GM18502 (cell line): ENCODE data around the gene HDLBP.

Experiments used
- ATAC-seq: cut with Tn5 transposase; IDR thresholded peaks from one replicate; pipeline ENCODE4 v1.9.1; 2021; ENCODE audit warnings: mild to moderate bottlenecking; ENCODE audit not compliant: unreplicated experiment, poor library complexity

Gene HDLBP

DNA sequence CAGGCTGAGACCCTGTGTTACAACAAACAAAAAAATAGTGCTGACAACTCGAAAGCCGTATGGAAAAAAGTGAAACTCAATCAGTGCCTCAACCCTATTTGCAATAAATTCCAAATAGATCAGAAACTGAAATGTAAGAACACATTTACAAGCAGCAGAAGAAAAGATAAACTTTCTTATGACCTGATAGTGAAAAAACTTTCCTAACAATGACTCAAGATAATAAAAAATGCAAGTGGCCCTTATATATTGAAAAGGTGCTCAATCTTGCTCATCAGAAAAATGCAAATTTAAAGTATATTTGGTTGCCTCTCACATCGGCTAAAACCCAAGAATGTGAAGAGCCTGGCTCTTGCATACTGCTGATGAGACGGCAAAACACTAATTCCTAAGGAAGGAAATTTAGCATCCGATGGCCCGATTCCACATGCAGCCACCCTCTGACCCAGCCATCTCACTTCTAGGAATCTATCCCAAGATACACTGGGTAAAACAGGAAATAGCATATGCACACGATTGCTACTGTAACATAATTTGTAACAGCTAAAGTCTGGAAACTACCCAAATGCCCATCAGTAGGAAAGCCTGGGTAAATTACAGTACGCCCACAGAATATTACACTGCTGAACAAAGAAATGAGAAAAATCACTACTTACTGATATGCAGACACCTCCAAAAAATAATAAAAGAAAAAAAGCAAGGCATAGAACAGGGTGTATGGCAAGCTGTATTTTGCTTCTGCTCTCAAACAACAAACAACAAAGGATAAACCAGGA, 56.8 kb downstream of the HDLBP start:
- ATAC-seq, result no peak

GRCh38 chr2:241257419-241258032, 57.9 kb downstream of the HDLBP start:
- no peak for ATAC-seq

GRCh38 chr2:241256168-241256545, 59.3 kb downstream of the HDLBP start:
- ATAC-seq, result no peak

- ATAC-seq, result no peak
Observed at GRCh38 chr2:241255542-241256167, 59.8 kb downstream of the HDLBP start.

- ATAC-seq, result no peak
Observed at GRCh38 chr2:241254904-241255351, 60.5 kb downstream of the HDLBP start.

DNA sequence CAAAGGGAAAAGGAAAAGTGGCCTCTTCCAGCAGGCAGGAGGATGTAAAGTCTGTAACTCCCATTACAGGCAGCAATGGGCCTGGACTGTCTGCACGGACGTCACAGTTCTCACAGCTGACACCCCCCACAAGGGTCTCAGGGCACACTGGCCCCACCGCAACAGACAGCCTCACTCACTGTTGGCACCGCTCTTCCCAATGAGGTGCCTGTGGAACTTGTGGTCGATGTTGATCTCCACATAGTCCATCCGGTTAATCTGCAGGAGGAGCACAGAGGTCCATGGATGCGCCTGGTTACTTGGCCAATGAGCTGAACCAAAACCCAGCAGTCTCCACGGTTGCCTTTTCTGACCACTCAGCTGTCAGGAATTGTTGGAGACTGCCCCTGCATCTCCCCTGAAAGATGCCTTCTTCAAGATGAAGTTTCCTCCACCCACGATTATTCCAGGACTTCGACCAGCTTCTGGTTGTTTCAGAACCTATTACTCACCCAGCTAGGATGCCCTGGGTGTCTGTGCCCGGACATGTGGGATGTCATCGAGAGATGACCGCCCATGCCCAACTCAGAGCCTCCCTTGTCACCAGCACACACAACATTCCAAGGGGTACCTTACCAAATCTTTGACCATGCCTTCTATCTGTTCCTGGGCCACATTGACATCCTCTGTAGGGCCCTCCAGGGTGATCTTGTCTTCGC, 62.5 kb downstream of the HDLBP start:
- no peak for ATAC-seq

DNA sequence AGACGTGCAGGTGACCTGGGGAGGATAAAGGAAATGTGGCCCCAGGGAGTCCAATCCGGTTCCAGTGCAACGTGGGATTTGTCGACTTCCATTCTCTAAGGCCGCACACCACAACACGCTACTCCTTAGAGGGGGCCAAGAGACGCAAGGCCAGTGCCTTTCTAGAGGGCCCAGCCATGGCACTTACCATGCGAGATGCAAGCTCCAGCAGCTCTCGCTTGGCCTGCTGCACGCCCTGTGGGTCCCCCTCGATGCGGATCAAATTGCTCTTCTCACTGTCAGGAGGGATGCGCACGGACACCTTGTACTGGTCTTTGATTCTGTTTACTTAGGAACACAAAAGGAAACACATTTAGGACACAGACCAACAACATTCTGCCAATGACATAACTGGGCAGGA, 65.8 kb downstream of the HDLBP start:
- no peak for ATAC-seq

GRCh38 chr2:241248897-241249296, 66.6 kb downstream of the HDLBP start:
- ATAC-seq, result no peak

GRCh38 chr2:241248289-241248688, 67.2 kb downstream of the HDLBP start:
- no peak for ATAC-seq

DNA sequence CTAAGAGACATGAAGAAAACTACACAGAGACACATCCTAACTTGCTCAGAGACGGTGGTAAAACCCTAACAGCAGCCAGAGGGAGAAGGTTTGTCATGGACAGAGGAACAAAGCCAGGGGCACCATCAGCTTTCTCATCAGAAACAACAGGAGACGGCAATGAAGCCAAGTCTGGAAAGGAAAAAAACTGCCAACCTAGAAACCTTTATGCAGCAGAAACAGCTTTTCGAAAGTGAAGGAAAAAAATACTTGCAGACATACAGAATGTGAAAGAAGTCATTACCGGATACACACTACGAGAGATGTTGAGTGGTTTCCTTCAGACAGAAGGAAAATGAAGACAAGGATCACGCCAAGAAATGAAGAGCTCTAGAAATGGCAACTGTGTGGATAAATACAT, 71.1 kb downstream of the HDLBP start:
- ATAC-seq, result no peak

DNA sequence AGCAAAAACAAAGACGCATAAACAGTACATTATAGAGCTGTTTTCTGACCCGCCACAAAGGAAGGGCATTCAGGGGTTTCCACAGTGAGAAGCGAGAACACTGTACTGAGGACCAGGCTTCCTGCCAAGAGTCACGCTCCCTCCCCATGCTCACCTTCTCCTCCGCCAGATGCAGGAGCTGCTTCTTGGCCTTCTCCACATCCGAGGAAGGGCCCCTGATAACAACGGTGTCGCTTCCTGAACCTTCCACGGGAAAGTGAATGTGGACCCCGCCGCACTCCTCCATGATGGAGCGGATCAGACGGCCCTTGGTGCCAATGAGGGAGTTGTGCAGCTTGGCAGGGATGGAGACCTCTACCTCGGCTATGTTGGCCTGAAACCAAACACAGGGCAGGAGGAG, 73.2 kb downstream of the HDLBP start:
- ATAC-seq, result no peak

GRCh38 chr2:241241669-241242068, 73.8 kb downstream of the HDLBP start:
- no peak for ATAC-seq

DNA sequence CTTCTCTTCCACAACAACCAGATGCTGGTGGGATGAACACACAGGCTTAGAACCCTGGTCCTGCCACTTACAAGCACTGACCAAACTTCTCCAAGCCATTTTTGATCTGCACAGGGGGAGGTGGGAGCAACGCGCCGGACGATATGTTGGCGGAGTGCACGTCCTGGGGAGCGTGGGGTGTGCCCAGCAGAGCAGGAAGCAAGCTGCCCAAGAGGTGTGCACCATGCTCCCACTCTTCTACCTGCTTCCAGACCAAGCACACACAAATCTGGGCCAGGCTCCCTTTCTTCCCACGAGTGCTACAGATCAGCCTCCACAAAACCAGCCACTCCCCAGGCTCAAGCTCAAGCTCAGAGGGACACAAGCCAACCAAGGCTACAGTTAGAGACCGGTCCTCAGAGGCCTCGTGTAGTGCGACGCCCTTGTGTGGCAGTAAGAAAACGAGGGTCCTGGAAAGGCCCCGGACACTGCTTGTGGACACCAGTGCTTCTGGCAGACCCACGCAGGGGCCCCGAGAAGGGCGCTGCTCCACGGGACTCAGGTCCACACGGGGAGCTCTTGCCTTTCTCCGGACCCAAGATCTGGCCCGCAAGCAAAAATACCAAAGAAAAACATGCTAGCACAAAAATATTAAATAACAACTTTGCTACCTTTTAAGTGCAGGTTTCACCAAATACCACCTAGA, 75.0 kb downstream of the HDLBP start:
- no peak for ATAC-seq

DNA sequence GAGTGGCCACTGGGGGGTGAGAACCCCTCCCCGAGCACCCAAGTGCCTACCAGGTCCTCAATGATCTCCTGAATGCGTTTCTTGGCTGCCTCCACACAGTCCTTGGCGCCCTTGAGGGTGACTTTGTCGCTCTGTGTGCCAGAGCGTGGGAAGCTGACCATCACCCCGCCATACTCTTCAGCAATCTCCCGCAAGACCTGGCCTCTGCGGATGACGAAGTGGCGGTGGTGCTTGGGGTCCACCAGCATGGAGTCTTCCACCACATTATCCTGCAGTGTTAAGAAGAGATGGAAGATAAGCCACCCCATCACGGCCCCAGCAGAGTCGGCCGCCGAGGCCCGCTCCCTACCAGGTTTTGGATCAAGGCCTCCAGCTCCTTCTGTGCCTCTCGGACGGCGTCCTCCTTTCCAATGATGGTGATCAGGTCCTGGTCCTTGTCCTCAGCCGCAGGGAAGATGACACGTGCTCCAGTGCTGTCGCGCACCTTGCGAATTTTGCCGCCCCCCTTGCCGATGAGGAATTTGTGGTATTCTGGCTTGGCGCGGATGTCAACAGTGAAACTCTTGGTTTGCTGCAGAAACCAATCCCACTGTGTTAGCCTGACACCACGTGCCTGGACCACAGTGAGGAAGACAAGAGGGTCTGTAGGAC, 75.8 kb downstream of the HDLBP start:
- no peak for ATAC-seq

- no peak for ATAC-seq
Observed at GRCh38 chr2:241238693-241239198, 76.7 kb downstream of the HDLBP start.

DNA sequence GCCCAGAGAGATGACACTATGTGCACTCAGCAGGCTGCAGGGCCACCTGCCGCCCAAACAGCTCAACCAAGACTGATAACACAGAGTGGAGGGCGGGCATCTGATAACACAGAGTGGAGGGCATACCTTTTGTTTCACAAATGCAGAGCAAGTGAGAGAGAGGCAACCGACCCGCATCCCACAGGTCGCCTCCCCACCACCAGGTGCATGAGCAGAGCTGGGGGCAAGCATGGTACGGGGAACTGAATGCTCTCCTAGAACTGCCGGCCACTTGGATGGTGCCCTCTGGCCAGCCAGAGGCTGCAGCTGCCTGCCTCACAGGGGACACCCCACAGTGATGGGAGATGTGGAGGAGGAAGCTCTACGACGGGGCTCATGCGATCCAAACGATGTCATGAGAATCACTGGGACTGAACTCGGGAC, 77.5 kb downstream of the HDLBP start:
- no peak for ATAC-seq

GRCh38 chr2:241237047-241237446, 78.4 kb downstream of the HDLBP start:
- ATAC-seq, result no peak

GRCh38 chr2:241235859-241236593, 79.4 kb downstream of the HDLBP start:
- ATAC-seq, result no peak
